ENCODE results near the gene SP8. TPM values are rescaled to one million over a fixed set of nuclear protein-coding genes. Genes with fewer than 3 reads are reported as not detected.

SP8 gene
- total and polyA plus RNA-seq, 4 donors, result not detected

- no peaks in the 10 kb centered on the region for H3K27me3 ChIP-seq (ENCODE audit: control insufficient read depth in 4 of 4, insufficient read depth in 4 of 4, low read length in 3 of 4)
- H3K9ac ChIP-seq (ENCODE audit: low read depth in 1 of 2, low read length in 2 of 2), result no peak overlapping the region
- no peak overlapping the region for H3K27ac ChIP-seq (ENCODE audit: low read depth in 1 of 2, low read length in 2 of 2)
- H3K9me3 ChIP-seq (ENCODE audit: control insufficient read depth in 4 of 4, low read length in 3 of 4), result no peaks in the 10 kb centered on the region
- TF ChIP-seq MAX (IDR thresholded peaks at IDR 0.05), result no peak
- no peak for TF ChIP-seq FOXA1 (IDR thresholded peaks at IDR 0.05)
- no peak for TF ChIP-seq JUND (IDR thresholded peaks at IDR 0.05)
- TF ChIP-seq GABPA (IDR thresholded peaks at IDR 0.05 in 1 of 2, conservative IDR thresholded peaks at IDR 0.05 in 1 of 2), result no peak
- no peak for TF ChIP-seq REST (IDR thresholded peaks at IDR 0.05)
- no peak for TF ChIP-seq RAD21 (IDR thresholded peaks at IDR 0.05)
- no peak for DNase-seq (ENCODE audit: low spot score)
- 34% methylated on average over 4 of the region's 4 CpGs for WGBS
- H3K4me3 ChIP-seq (ENCODE audit: low read depth in 1 of 3, low read length in 3 of 3), result no peak overlapping the region
- no peaks in the 10 kb centered on the region for H3K4me1 ChIP-seq (ENCODE audit: control insufficient read depth in 4 of 4, insufficient read depth in 4 of 4, low read length in 3 of 4)
- no peaks in the 10 kb centered on the region for H3K36me3 ChIP-seq (ENCODE audit: control insufficient read depth in 4 of 4, insufficient read depth in 3 of 4, low read depth in 1 of 4, low read length in 3 of 4)
These were observed 29.8 kb upstream of the SP8 start for GRCh38 chr7:20816372-20816959.

GRCh38 chr7:20804345-20804744, 17.7 kb upstream of the SP8 start:
- no peak for DNase-seq (ENCODE audit: low spot score)
- TF ChIP-seq FOXA1 (IDR thresholded peaks at IDR 0.05), result no peak
- no peak for TF ChIP-seq REST (IDR thresholded peaks at IDR 0.05)
- TF ChIP-seq TAF1 (conservative IDR thresholded peaks at IDR 0.05), result no peak
- no peak for TF ChIP-seq YY1 (IDR thresholded peaks at IDR 0.05)
- no peak for TF ChIP-seq ATF3 (IDR thresholded peaks at IDR 0.05)
- TF ChIP-seq HNF4A (conservative IDR thresholded peaks at IDR 0.05), result no peak
- no peak for TF ChIP-seq SP1 (IDR thresholded peaks at IDR 0.05)
- no peak for TF ChIP-seq ZBTB33 (IDR thresholded peaks at IDR 0.05)
- TF ChIP-seq RAD21 (IDR thresholded peaks at IDR 0.05), result no peak
- TF ChIP-seq GABPA (IDR thresholded peaks at IDR 0.05 in 1 of 2, conservative IDR thresholded peaks at IDR 0.05 in 1 of 2), result no peak
- TF ChIP-seq CTCF (IDR thresholded peaks at IDR 0.05; ENCODE audit: low read depth, low read length, missing input control), result no peak
- TF ChIP-seq FOXA2 (IDR thresholded peaks at IDR 0.05), result no peak
- no peak for TF ChIP-seq MAX (IDR thresholded peaks at IDR 0.05)
- no peak overlapping the region for H3K9ac ChIP-seq (ENCODE audit: low read depth in 1 of 2, low read length in 2 of 2)
- 74% methylated on average over 3 of the region's 3 CpGs for WGBS
- H3K9me3 ChIP-seq (ENCODE audit: control insufficient read depth in 4 of 4, low read length in 3 of 4), result peaks cover 0 to 7% (median 2%) of the 10 kb centered on the region in 4 donors
- no peaks in the 10 kb centered on the region for H3K36me3 ChIP-seq (ENCODE audit: control insufficient read depth in 4 of 4, insufficient read depth in 3 of 4, low read depth in 1 of 4, low read length in 3 of 4)
- no peak overlapping the region for H3K27ac ChIP-seq (ENCODE audit: low read depth in 1 of 2, low read length in 2 of 2)
- H3K27me3 ChIP-seq (ENCODE audit: control insufficient read depth in 4 of 4, insufficient read depth in 4 of 4, low read length in 3 of 4), result peaks cover 0 to 4% (median 2%) of the 10 kb centered on the region in 4 donors
- no peaks in the 10 kb centered on the region for H3K4me1 ChIP-seq (ENCODE audit: control insufficient read depth in 4 of 4, insufficient read depth in 4 of 4, low read length in 3 of 4)
- H3K4me3 ChIP-seq (ENCODE audit: low read depth in 1 of 3, low read length in 3 of 3), result no peak overlapping the region
